Liver (tissue), 9 donors: ENCODE results near the gene ASPDH. TPM values are rescaled to one million over a fixed set of nuclear protein-coding genes. Genes with fewer than 3 reads are reported as not detected.

Source experiments
- DNase-seq: peaks from one replicate; pipeline ENCODE4 v3.0.0-alpha.2; 2017; ENCODE audit warnings: low spot score
- H3K27ac ChIP-seq, 2 donors: one replicate each; pipeline ENCODE4 v1.7.0; 2013; ENCODE audit warnings: inconsistent platforms in 2 of 2, low read length in 2 of 2, control low read depth in 1 of 2, low read depth in 1 of 2, mild to moderate bottlenecking in 1 of 2
- H3K27me3 ChIP-seq, 4 donors: one replicate each; pipeline versions ENCODE4 v1.6.1 to v1.7.0; 2013; ENCODE audit warnings: low read length in 3 of 4, inconsistent platforms in 1 of 4, mild to moderate bottlenecking in 1 of 4, moderate library complexity in 1 of 4; ENCODE audit not compliant: control insufficient read depth in 4 of 4, insufficient read depth in 4 of 4
- H3K36me3 ChIP-seq, 4 donors: one replicate each; pipeline versions ENCODE4 v1.6.1 to v1.7.0; 2013; ENCODE audit warnings: low read length in 3 of 4, mild to moderate bottlenecking in 3 of 4, low read depth in 1 of 4, moderate library complexity in 1 of 4; ENCODE audit not compliant: control insufficient read depth in 4 of 4, insufficient read depth in 3 of 4
- H3K4me1 ChIP-seq, 4 donors: one replicate each; pipeline versions ENCODE4 v1.6.1 to v1.7.0; 2013; ENCODE audit warnings: low read length in 3 of 4, mild to moderate bottlenecking in 3 of 4, moderate library complexity in 1 of 4; ENCODE audit not compliant: control insufficient read depth in 4 of 4, insufficient read depth in 4 of 4
- H3K4me3 ChIP-seq, 3 donors: one replicate each; pipeline versions ENCODE4 v1.6.1 to v1.7.0; 2013; ENCODE audit warnings: low read length in 3 of 3, control low read depth in 1 of 3, low read depth in 1 of 3, mild to moderate bottlenecking in 1 of 3
- H3K9ac ChIP-seq, 2 donors: one replicate each; pipeline ENCODE4 v1.7.0; 2013; ENCODE audit warnings: low read length in 2 of 2, mild to moderate bottlenecking in 2 of 2, moderate library complexity in 2 of 2, control low read depth in 1 of 2, low read depth in 1 of 2
- H3K9me3 ChIP-seq, 4 donors: one replicate each; pipeline versions ENCODE4 v1.6.1 to v1.7.0; 2013; ENCODE audit warnings: low read length in 3 of 4; ENCODE audit not compliant: control insufficient read depth in 4 of 4
- ATF3 ChIP-seq: IDR thresholded peaks from 2 replicates; pipeline ENCODE4 v1.6.1; 2016; ENCODE audit warnings: antibody characterized with exemption
- CTCF ChIP-seq: fragments of 150-350 bp; IDR thresholded peaks from 2 replicates; pipeline ENCODE4 v1.5.1; 2017; ENCODE audit warnings: improper control_type of control experiment, low read depth, low read length; ENCODE audit not compliant: missing input control
- EGR1 ChIP-seq, 2 donors: IDR thresholded peaks; 2 replicates each; pipeline ENCODE4 v1.6.1; 2016 to 2018; ENCODE audit warnings: antibody characterized with exemption in 2 of 2, low read depth in 2 of 2
- FOXA1 ChIP-seq: IDR thresholded peaks from 2 replicates; pipeline ENCODE4 v1.6.1; 2016; ENCODE audit warnings: antibody characterized with exemption
- FOXA2 ChIP-seq: IDR thresholded peaks from 2 replicates; pipeline ENCODE4 v1.6.1; 2016; ENCODE audit warnings: antibody characterized with exemption
- GABPA ChIP-seq, 2 donors: IDR thresholded peaks in 1 of 2; conservative IDR thresholded peaks in 1 of 2; 2 replicates each; pipeline ENCODE4 v1.6.1; 2016; ENCODE audit warnings: antibody characterized with exemption in 2 of 2, mild to moderate bottlenecking in 1 of 2, moderate library complexity in 1 of 2
- HNF4A ChIP-seq, 2 donors: conservative IDR thresholded peaks; 2 replicates each; pipeline ENCODE4 v1.6.1; 2016; ENCODE audit warnings: antibody characterized with exemption in 2 of 2, mild to moderate bottlenecking in 2 of 2
- HNF4G ChIP-seq: IDR thresholded peaks from 2 replicates; pipeline ENCODE4 v1.6.1; 2016; ENCODE audit warnings: antibody characterized with exemption
- JUND ChIP-seq, 2 donors: IDR thresholded peaks; 2 replicates each; pipeline ENCODE4 v1.6.1; 2016; ENCODE audit warnings: antibody characterized with exemption in 2 of 2
- MAX ChIP-seq: IDR thresholded peaks from 2 replicates; pipeline ENCODE4 v1.6.1; 2016; ENCODE audit warnings: antibody characterized with exemption
- NR2F2 ChIP-seq: IDR thresholded peaks from 2 replicates; pipeline ENCODE4 v1.6.1; 2016; ENCODE audit warnings: antibody characterized with exemption
- RAD21 ChIP-seq, 2 donors: IDR thresholded peaks; 2 replicates each; pipeline ENCODE4 v1.6.1; 2016; ENCODE audit warnings: antibody characterized with exemption in 2 of 2, mild to moderate bottlenecking in 2 of 2
- REST ChIP-seq: IDR thresholded peaks from 2 replicates; pipeline ENCODE4 v1.6.1; 2016; ENCODE audit warnings: antibody characterized with exemption, mild to moderate bottlenecking
- RXRA ChIP-seq, 2 donors: IDR thresholded peaks; 2 replicates each; pipeline ENCODE4 v1.6.1; 2017 to 2018; ENCODE audit warnings: antibody characterized with exemption in 2 of 2, mild to moderate bottlenecking in 1 of 2
- SP1 ChIP-seq: IDR thresholded peaks from 2 replicates; pipeline ENCODE4 v1.6.1; 2018; ENCODE audit warnings: antibody characterized with exemption, mild to moderate bottlenecking
- TAF1 ChIP-seq: conservative IDR thresholded peaks from 2 replicates; pipeline ENCODE4 v1.6.1; 2016; ENCODE audit warnings: antibody characterized with exemption, mild to moderate bottlenecking
- YY1 ChIP-seq: IDR thresholded peaks from 2 replicates; pipeline ENCODE4 v1.6.1; 2016; ENCODE audit warnings: antibody characterized with exemption, mild to moderate bottlenecking
- ZBTB33 ChIP-seq: IDR thresholded peaks from 2 replicates; pipeline ENCODE4 v1.6.1; 2016; ENCODE audit warnings: antibody characterized with exemption
- WGBS: extraction: QIAGEN DNeasy Blood & Tissue Kit; methylation state at CpG from one replicate; pipeline ENCODE4 v1.1.7; 2013; 5-methylcytosine and 5-hydroxymethylcytosine counted together
- polyA plus RNA-seq, 2 donors: library from polyadenylated mRNA; stranded (reverse) in 1 of 2; unstranded in 1 of 2; fragments of 200-250 nt in 1 of 2; fragments of >200 nt in 1 of 2; fragmentation: Nextera tagmentation in 1 of 2; extraction: Ambion mirVana in 1 of 2; gene quantifications; one replicate each; pipeline versions ENCODE4 v1.2.1 to v1.2.3, GENCODE V29; 2013 to 2015
- total RNA-seq, 2 donors: library from RNA; depleted of rRNA; stranded (reverse); fragments of >200 nt; gene quantifications; one replicate each; pipeline ENCODE4 v1.2.3, GENCODE V29; 2014
- donor health status: healthy.
- donor health status: healthy.
- donor health status: healthy.
- donor health status: healthy.
- donor health status: healthy.

ASPDH gene
- total and polyA plus RNA-seq, 4 donors = 7.3 to 82.0 (median 37.1) TPM

GRCh38 chr19:50551715-50552187, 38.0 kb upstream of the ASPDH start:
- Histone ChIP-seq H3K4me3 (no peak overlapping the region), H3K9me3 (no peaks in the 10 kb centered on the region), H3K27me3 (peaks cover 0 to 8% (median 5%) of the 10 kb centered on the region in 4 donors), H3K36me3 (no peaks in the 10 kb centered on the region), H3K9ac (no peak overlapping the region), H3K27ac (no peak overlapping the region), H3K4me1 (peaks cover 0 to 12% (median 2%) of the 10 kb centered on the region in 4 donors)
- WGBS = 2% methylated on average over 22 of the region's 22 CpGs
- no peak for DNase-seq
- TF ChIP-seq NR2F2 (no peak), ZBTB33 (no peak), JUND (IDR thresholded peaks at IDR 0.05) (no peak), HNF4G (no peak), SP1 (no peak), FOXA1 (no peak), RXRA (IDR thresholded peaks at IDR 0.05) (no peak), RAD21 (IDR thresholded peaks at IDR 0.05) (no peak), MAX (no peak), HNF4A (conservative IDR thresholded peaks at IDR 0.05) (no peak), GABPA (IDR thresholded peaks at IDR 0.05 in 1 of 2, conservative IDR thresholded peaks at IDR 0.05 in 1 of 2) (no peak), TAF1 (no peak), FOXA2 (no peak), EGR1 (IDR thresholded peaks at IDR 0.05; ENCODE audit: low read depth in 2 of 2) (no peak), REST (no peak)

GRCh38 chr19:50551034-50551714, 37.5 kb upstream of the ASPDH start:
- peaks cover 0 to 8% (median 5%) of the 10 kb centered on the region in 4 donors for H3K27me3 ChIP-seq
- H3K9me3 ChIP-seq = no peaks in the 10 kb centered on the region
- TF ChIP-seq NR2F2 (no peak), MAX (no peak), HNF4G (no peak), JUND (IDR thresholded peaks at IDR 0.05) (no peak), RXRA (IDR thresholded peaks at IDR 0.05) (no peak), HNF4A (conservative IDR thresholded peaks at IDR 0.05) (no peak), SP1 (no peak), TAF1 (no peak), EGR1 (IDR thresholded peaks at IDR 0.05; ENCODE audit: low read depth in 2 of 2) (no peak), CTCF (no peak), ZBTB33 (no peak), ATF3 (no peak), FOXA1 (no peak), FOXA2 (no peak), RAD21 (IDR thresholded peaks at IDR 0.05) (no peak), YY1 (no peak)
- no peak overlapping the region for H3K4me3 ChIP-seq
- no peaks in the 10 kb centered on the region for H3K36me3 ChIP-seq
- no peak overlapping the region for H3K9ac ChIP-seq
- H3K27ac ChIP-seq = no peak overlapping the region
- 7% methylated on average over 32 of the region's 32 CpGs for WGBS
- no peak for DNase-seq
- H3K4me1 ChIP-seq = peaks cover 0 to 8% (median 0%) of the 10 kb centered on the region in 4 donors
